ENCODE measurements around the gene CTXND1.
"Not testable (repeated sequence)": the region's sequence is repeated elsewhere in the genome, so short reads cannot be mapped to it uniquely, and the experiment has no call there.

Gene CTXND1

GRCh38 chr15:80252121-80252518 lies at the start of gene CTXND1:
TSS of gene CTXND1 (minus strand) at chr15:80252213. CDS start at chr15:80201949, 50,264 bp downstream.
- no peak within 1 kb of the TSS for H3K27ac ChIP-seq
- no peaks in the 10 kb centered on the region for H3K9me3 ChIP-seq (ENCODE audit: low read depth, low read length)
- TF ChIP-seq EZH2 (IDR thresholded peaks at IDR 0.05) (no peak), POLR2AphosphoS5 (IDR thresholded peaks at IDR 0.05; ENCODE audit: borderline replicate concordance, low read depth, low read length) (no peak), FOXP2 (optimal IDR thresholded peaks at IDR 0.05; ENCODE audit: control extremely low read depth, extremely low read length, insufficient read depth) (no peak)
- H3K4me3 ChIP-seq: peak within 1 kb of the TSS; percentile 30
- H3K36me3 ChIP-seq (ENCODE audit: insufficient read depth, low read length): no peaks in the 10 kb centered on the region
- H3K9ac ChIP-seq (ENCODE audit: insufficient read length): no peak within 1 kb of the TSS
- no peak for DNase-seq (ENCODE audit: low read depth, low spot score)

DNA sequence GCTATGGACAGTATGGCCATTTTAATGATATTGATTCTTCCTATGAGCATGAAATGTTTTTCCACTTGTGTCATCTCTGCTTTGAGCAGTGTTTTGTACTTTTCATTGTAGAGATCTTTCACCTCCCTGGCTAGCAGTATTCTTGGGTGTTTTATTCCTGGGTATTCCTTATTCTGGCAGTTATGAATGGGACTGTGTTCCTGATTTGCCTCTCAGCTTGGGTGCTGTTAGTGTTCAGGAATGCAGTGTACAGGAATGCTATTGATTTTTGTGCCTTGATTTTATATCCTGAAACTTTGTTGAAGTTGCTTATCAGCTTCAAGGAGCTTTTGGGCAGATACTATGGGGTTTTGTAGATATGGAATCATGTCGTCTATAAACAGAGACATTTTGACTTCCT lies 49.5 kb upstream of the CTXND1 start:
- no peaks in the 10 kb centered on the region for H3K9me3 ChIP-seq (ENCODE audit: low read depth, low read length)
- no peak for DNase-seq (ENCODE audit: low read depth, low spot score)
- TF ChIP-seq EZH2 (IDR thresholded peaks at IDR 0.05): no peak
- no peak for TF ChIP-seq FOXP2 (optimal IDR thresholded peaks at IDR 0.05; ENCODE audit: control extremely low read depth, extremely low read length, insufficient read depth)
- TF ChIP-seq POLR2AphosphoS5 (IDR thresholded peaks at IDR 0.05; ENCODE audit: borderline replicate concordance, low read depth, low read length): no peak
- H3K4me3 ChIP-seq: no peak overlapping the region
- H3K36me3 ChIP-seq (ENCODE audit: insufficient read depth, low read length): no peaks in the 10 kb centered on the region
- H3K27ac ChIP-seq: no peak overlapping the region
- H3K9ac ChIP-seq (ENCODE audit: insufficient read length): no peak overlapping the region

GRCh38 chr15:80295777-80296176 lies 43.8 kb upstream of the CTXND1 start:
- H3K9ac ChIP-seq (ENCODE audit: insufficient read length); DNase-seq (ENCODE audit: low read depth, low spot score): not testable (repeated sequence)

GRCh38 chr15:80292079-80292478 lies 40.1 kb upstream of the CTXND1 start:
- DNase-seq (ENCODE audit: low read depth, low spot score): no peak
- H3K9me3 ChIP-seq (ENCODE audit: low read depth, low read length): no peaks in the 10 kb centered on the region
- H3K27ac ChIP-seq: no peak overlapping the region
- H3K4me3 ChIP-seq: no peak overlapping the region
- TF ChIP-seq FOXP2 (optimal IDR thresholded peaks at IDR 0.05; ENCODE audit: control extremely low read depth, extremely low read length, insufficient read depth) (no peak), EZH2 (IDR thresholded peaks at IDR 0.05) (no peak), POLR2AphosphoS5 (IDR thresholded peaks at IDR 0.05; ENCODE audit: borderline replicate concordance, low read depth, low read length) (no peak)
- no peak overlapping the region for H3K9ac ChIP-seq (ENCODE audit: insufficient read length)
- H3K36me3 ChIP-seq (ENCODE audit: insufficient read depth, low read length): no peaks in the 10 kb centered on the region

More at GRCh38 chr15:80295777-80296176, 43.8 kb upstream of the CTXND1 start:
- H3K27ac ChIP-seq; H3K36me3 ChIP-seq (ENCODE audit: insufficient read depth, low read length); H3K4me3 ChIP-seq; H3K9me3 ChIP-seq (ENCODE audit: low read depth, low read length): not testable (repeated sequence)

DNA sequence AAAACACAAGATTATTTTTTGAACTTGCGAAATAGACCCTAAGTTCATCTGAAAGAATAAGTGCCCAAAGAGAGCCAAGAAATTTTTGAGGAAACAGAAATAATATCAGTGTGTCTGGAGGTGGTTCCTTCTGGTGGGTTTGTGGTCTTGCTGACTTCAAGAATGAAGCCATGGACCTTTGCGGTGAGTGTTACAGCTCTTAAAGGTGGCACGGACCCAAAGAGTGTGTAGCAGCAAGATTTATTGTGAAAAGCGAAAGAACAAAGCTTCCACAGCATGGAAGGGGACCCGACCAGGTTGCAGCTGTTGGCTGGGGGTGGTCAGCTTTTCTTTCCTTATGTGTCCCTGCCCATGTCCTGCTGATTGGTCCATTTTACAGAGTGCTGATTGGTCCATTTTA lies 38.9 kb upstream of the CTXND1 start:
- not testable (repeated sequence) for H3K9ac ChIP-seq (ENCODE audit: insufficient read length); H3K27ac ChIP-seq; H3K4me3 ChIP-seq; H3K9me3 ChIP-seq (ENCODE audit: low read depth, low read length); H3K36me3 ChIP-seq (ENCODE audit: insufficient read depth, low read length); DNase-seq (ENCODE audit: low read depth, low spot score)

- no peaks in the 10 kb centered on the region for H3K9me3 ChIP-seq (ENCODE audit: low read depth, low read length)
These were observed 37.8 kb upstream of the CTXND1 start for GRCh38 chr15:80289528-80290495.

GRCh38 chr15:80288131-80288530 lies 36.1 kb upstream of the CTXND1 start:
- no peak for DNase-seq (ENCODE audit: low read depth, low spot score)
- H3K9me3 ChIP-seq (ENCODE audit: low read depth, low read length): no peaks in the 10 kb centered on the region
- no peak overlapping the region for H3K27ac ChIP-seq
- no peak overlapping the region for H3K9ac ChIP-seq (ENCODE audit: insufficient read length)
- H3K36me3 ChIP-seq (ENCODE audit: insufficient read depth, low read length): no peaks in the 10 kb centered on the region
- no peak for TF ChIP-seq EZH2 (IDR thresholded peaks at IDR 0.05)
- TF ChIP-seq POLR2AphosphoS5 (IDR thresholded peaks at IDR 0.05; ENCODE audit: borderline replicate concordance, low read depth, low read length): no peak
- no peak for TF ChIP-seq FOXP2 (optimal IDR thresholded peaks at IDR 0.05; ENCODE audit: control extremely low read depth, extremely low read length, insufficient read depth)
- no peak overlapping the region for H3K4me3 ChIP-seq

More at GRCh38 chr15:80289528-80290495, 37.8 kb upstream of the CTXND1 start:
- Histone ChIP-seq H3K9ac (ENCODE audit: insufficient read length) (no peak overlapping the region), H3K27ac (no peak overlapping the region), H3K4me3 (no peak overlapping the region), H3K36me3 (ENCODE audit: insufficient read depth, low read length) (no peaks in the 10 kb centered on the region)
- TF ChIP-seq EZH2 (IDR thresholded peaks at IDR 0.05) (no peak), FOXP2 (optimal IDR thresholded peaks at IDR 0.05; ENCODE audit: control extremely low read depth, extremely low read length, insufficient read depth) (no peak), POLR2AphosphoS5 (IDR thresholded peaks at IDR 0.05; ENCODE audit: borderline replicate concordance, low read depth, low read length) (no peak)
- no peak for DNase-seq (ENCODE audit: low read depth, low spot score)

GRCh38 chr15:80286055-80286454 lies 34.0 kb upstream of the CTXND1 start:
- no peaks in the 10 kb centered on the region for H3K9me3 ChIP-seq (ENCODE audit: low read depth, low read length)
- TF ChIP-seq FOXP2 (optimal IDR thresholded peaks at IDR 0.05; ENCODE audit: control extremely low read depth, extremely low read length, insufficient read depth) (no peak), POLR2AphosphoS5 (IDR thresholded peaks at IDR 0.05; ENCODE audit: borderline replicate concordance, low read depth, low read length) (no peak), EZH2 (IDR thresholded peaks at IDR 0.05) (no peak)
- H3K27ac ChIP-seq: no peak overlapping the region
- H3K9ac ChIP-seq (ENCODE audit: insufficient read length): no peak overlapping the region
- no peaks in the 10 kb centered on the region for H3K36me3 ChIP-seq (ENCODE audit: insufficient read depth, low read length)
- no peak for DNase-seq (ENCODE audit: low read depth, low spot score)
- no peak overlapping the region for H3K4me3 ChIP-seq

- H3K4me3 ChIP-seq: no peak overlapping the region
- TF ChIP-seq EZH2 (IDR thresholded peaks at IDR 0.05) (no peak), FOXP2 (optimal IDR thresholded peaks at IDR 0.05; ENCODE audit: control extremely low read depth, extremely low read length, insufficient read depth) (no peak), POLR2AphosphoS5 (IDR thresholded peaks at IDR 0.05; ENCODE audit: borderline replicate concordance, low read depth, low read length) (no peak)
- H3K36me3 ChIP-seq (ENCODE audit: insufficient read depth, low read length): no peaks in the 10 kb centered on the region
- DNase-seq (ENCODE audit: low read depth, low spot score): no peak
- H3K9ac ChIP-seq (ENCODE audit: insufficient read length): no peak overlapping the region
- no peaks in the 10 kb centered on the region for H3K9me3 ChIP-seq (ENCODE audit: low read depth, low read length)
- no peak overlapping the region for H3K27ac ChIP-seq
These were observed 33.4 kb upstream of the CTXND1 start for GRCh38 chr15:80285379-80285778.

All from SK-N-MC (cell line).